ENCODE data around the gene ZBED4. TPM values are rescaled to one million over a fixed set of nuclear protein-coding genes. Genes with fewer than 3 reads are reported as not detected.

ZBED4 gene
- total RNA-seq, 4 donors from 2014 or later, result 14.9 to 24.0 (median 20.9) TPM

DNA sequence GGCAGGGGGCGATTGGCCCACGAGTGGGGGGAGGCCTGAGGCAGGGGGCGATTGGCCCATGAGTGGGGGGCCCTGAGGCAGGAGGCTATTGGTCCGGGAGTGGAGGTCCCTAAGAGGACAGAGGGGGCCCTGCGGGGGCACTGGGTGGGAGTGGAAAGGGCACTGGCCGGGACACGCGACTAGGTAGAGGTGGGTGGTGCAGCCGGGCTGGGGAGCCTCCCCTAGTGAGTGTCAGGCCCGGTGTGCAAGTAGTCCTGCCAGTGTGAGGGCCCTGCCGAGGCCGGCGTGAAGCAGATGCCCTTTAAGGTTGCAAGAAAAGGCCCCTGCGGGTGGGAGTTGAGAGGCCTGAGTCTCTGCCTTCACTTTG, 25.1 kb upstream of the ZBED4 start:
- no peak overlapping the region for H3K4me3 ChIP-seq
- H3K36me3 ChIP-seq, result peaks cover 0 to 6% (median 0%) of the 10 kb centered on the region in 3 donors
- DNase-seq, result no peak
- peaks cover 0 to 25% (median 18%) of the 10 kb centered on the region in 4 donors for H3K4me1 ChIP-seq
- TF ChIP-seq, protein P1, sequence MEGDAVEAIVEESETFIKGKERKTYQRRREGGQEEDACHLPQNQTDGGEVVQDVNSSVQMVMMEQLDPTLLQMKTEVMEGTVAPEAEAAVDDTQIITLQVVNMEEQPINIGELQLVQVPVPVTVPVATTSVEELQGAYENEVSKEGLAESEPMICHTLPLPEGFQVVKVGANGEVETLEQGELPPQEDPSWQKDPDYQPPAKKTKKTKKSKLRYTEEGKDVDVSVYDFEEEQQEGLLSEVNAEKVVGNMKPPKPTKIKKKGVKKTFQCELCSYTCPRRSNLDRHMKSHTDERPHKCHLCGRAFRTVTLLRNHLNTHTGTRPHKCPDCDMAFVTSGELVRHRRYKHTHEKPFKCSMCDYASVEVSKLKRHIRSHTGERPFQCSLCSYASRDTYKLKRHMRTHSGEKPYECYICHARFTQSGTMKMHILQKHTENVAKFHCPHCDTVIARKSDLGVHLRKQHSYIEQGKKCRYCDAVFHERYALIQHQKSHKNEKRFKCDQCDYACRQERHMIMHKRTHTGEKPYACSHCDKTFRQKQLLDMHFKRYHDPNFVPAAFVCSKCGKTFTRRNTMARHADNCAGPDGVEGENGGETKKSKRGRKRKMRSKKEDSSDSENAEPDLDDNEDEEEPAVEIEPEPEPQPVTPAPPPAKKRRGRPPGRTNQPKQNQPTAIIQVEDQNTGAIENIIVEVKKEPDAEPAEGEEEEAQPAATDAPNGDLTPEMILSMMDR (IDR thresholded peaks at IDR 0.05), result no peak
- no peak for TF ChIP-seq POLR2A (IDR thresholded peaks at IDR 0.05)
- no peaks in the 10 kb centered on the region for H3K27me3 ChIP-seq
- no peaks in the 10 kb centered on the region for H3K9me3 ChIP-seq
- H3K27ac ChIP-seq, result peak overlapping the region in 1 of 4 donors; percentile 74

DNA sequence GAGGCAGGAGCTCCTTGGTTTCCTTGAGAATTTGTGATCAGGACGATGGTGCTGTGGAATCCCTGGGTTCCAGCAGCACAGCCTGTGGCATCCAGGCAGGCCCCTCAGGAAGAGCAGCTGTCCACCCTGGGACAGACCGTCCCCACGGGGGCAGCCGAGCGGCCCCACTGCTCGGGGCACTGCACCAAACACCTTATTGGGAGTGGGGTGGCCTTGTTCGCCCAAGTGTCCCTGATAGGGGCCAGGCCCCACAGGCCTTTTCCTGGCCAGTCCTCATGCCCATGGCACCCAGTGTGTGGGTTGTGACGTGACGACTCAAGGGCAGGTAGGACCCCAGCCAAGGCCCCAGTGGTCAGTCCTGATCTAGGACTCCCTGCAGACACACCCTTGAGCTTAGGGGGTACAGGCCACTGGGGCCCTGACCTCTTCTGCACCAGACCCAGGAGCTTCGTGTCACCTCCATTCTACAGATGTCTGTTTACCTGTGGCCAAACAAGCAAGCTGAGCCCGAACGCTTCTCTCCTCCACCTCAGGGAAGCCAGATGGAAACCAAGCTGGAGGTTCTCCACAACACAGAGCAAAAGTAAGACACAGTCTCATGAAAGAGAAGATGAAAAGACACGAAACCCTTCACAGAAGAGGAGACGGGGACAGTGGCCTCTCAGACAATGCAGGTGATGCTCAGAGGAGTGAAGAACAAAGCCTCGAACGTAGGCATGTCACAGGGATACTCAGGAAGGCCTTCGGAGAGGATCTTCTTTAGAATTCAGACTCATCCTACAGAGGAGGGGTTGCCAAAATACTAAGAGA, 24.4 kb upstream of the ZBED4 start:
- no peaks in the 10 kb centered on the region for H3K36me3 ChIP-seq
- no peaks in the 10 kb centered on the region for H3K27me3 ChIP-seq
- peak overlapping the region in 2 of 4 donors; percentile 16 to 65 for H3K27ac ChIP-seq
- H3K4me3 ChIP-seq, result no peak overlapping the region
- no peak for DNase-seq
- no peak for TF ChIP-seq POLR2A (IDR thresholded peaks at IDR 0.05)
- TF ChIP-seq, protein P1 (IDR thresholded peaks at IDR 0.05), result no peak
- H3K9me3 ChIP-seq, result no peaks in the 10 kb centered on the region
- H3K4me1 ChIP-seq, result peaks cover 0 to 24% (median 18%) of the 10 kb centered on the region in 4 donors

DNA sequence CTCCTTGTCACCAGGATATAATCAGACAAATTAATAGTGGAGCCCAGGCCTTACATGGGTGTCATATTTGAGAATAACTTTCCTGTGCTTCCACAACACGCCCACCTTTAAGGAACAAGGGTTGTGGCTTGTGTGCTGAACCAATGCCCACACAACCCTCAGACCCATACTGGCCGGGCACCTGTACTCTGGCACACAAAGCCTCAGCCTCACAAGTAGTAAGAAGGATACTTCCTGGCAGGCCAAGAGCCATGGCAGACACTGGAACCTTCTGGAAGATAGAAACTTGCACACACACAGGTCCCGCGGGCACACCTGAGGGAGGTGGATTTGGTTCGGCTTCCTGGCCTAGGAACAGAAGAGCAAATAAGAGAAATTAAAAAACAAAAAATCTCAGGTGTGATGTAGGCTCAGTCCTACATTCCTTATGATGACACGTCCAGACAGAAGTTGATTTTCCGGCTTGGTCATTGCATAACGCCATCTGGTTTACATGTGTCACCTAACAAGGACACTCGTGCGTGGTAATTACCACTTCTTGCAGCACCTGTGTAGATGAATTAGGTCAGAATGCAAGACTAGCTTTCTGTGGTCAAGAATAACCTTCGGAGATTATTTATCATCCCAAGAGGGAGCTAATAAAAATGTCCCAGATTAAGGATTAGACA, 20.2 kb upstream of the ZBED4 start:
- Histone ChIP-seq H3K27me3 (no peaks in the 10 kb centered on the region), H3K36me3 (no peaks in the 10 kb centered on the region), H3K4me3 (no peak overlapping the region), H3K9me3 (no peaks in the 10 kb centered on the region), H3K27ac (peak overlapping the region in 1 of 4 donors; percentile 34), H3K4me1 (no peaks in the 10 kb centered on the region)
- no peak for DNase-seq
- TF ChIP-seq, protein P1 (IDR thresholded peaks at IDR 0.05), result no peak
- TF ChIP-seq POLR2A (IDR thresholded peaks at IDR 0.05), result no peak

DNA sequence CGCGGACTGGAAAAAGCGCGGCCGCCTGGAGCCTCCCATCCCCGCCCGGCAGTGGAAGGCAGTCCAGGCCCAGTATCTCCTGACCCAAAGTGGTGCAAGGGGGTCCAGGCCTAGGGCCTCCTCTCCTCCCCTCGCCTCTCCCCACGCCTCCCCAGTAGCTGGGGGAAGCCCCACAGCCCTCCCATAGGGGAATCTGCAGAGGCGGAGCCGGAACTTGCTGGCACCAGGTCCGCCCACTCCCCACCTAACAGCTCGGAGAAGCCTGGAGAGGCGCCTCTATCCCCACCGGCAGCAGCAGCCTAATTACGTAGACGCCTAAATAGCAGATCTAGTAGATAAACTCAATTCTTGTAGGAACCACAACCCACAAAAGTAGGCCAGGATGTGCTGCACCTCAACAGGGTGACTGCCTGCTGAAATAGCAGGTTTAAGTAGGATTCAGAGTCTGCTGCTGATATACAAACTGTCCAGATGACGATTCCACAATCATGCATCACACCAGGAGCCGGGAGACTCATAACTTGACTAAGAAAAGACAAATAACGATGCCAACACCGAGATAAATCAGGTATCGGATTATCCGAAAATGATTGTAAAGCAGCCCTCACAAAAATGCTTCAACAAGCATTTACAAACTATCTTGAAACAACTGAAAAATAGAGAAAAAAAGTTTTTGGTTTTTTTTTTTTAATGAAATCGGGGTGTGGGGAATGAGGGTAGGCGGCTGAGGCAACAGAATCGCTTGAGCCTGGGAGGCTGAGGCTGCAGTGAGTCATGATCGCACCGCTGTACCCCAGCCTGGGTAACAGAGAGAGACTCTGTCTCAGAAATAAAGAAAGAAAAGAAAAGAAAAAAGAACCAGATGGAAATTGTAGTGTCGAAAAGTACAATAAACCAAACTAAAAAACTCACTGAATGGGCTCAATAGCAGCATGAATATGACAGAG, 14.6 kb upstream of the ZBED4 start:
- H3K36me3 ChIP-seq, result no peaks in the 10 kb centered on the region
- H3K27me3 ChIP-seq, result no peaks in the 10 kb centered on the region
- H3K9me3 ChIP-seq, result no peaks in the 10 kb centered on the region
- H3K4me3 ChIP-seq, result peak overlapping the region in 2 of 4 donors; percentile 7 to 28
- peak; percentile 51 to 88 (median 71) for DNase-seq
- TF ChIP-seq, protein P1 (IDR thresholded peaks at IDR 0.05), result no peak
- TF ChIP-seq POLR2A (IDR thresholded peaks at IDR 0.05), result no peak
- peaks cover 0 to 4% (median 0%) of the 10 kb centered on the region in 4 donors for H3K4me1 ChIP-seq
- H3K27ac ChIP-seq, result peak overlapping the region; percentile 63 to 81 (median 72)

DNA sequence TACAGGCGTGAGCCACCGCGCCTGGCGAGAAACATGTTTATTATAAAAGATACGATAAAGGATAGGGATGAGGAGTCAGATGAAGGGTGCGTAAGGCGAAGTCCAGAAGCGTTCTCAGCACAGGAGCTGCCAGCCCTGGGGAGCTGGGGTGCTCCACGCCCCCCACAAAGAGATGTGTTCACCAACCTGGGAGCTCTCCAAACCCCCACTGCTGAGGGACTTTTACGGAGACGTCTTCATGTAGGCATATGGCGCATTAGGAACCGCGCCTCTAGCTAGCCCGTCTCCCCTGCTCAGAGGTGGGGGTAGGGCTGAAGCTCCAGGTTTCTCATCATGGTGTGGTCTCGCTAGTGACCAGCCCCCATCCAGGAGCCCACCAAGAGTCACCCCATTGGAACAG, 8.4 kb upstream of the ZBED4 start:
- Histone ChIP-seq H3K4me1 (peaks cover 0 to 21% (median 15%) of the 10 kb centered on the region in 4 donors), H3K27me3 (peaks cover 0 to 25% of the 10 kb centered on the region in 2 donors), H3K36me3 (no peaks in the 10 kb centered on the region), H3K27ac (no peak overlapping the region), H3K4me3 (no peak overlapping the region), H3K9me3 (no peaks in the 10 kb centered on the region)
- peak in 1 of 3 donors; percentile 19 for DNase-seq
- no peak for TF ChIP-seq POLR2A (IDR thresholded peaks at IDR 0.05)
- TF ChIP-seq, protein P1 (IDR thresholded peaks at IDR 0.05), result no peak

All from Peyer's patch (tissue), 4 donors.